GM21825 (cell line): Measurements from ENCODE around the gene SPTB.
"Not testable (repeated sequence)": the region's sequence is repeated elsewhere in the genome, so short reads cannot be mapped to it uniquely, and the experiment has no call there.

Source experiments
- ATAC-seq: cut with Tn5 transposase; IDR thresholded peaks from one replicate; pipeline ENCODE4 v1.9.1; 2021; ENCODE audit warnings: mild to moderate bottlenecking, moderate library complexity; ENCODE audit not compliant: unreplicated experiment

The SPTB gene

GRCh38 chr14:64879635-64880220 lies at the start of gene SPTB:
TSS of gene SPTB (minus strand) at chr14:64879907. CDS start at chr14:64823094, 56,813 bp downstream.
- ATAC-seq, result peak; percentile 57

- ATAC-seq, result no peak
Measured at GRCh38 chr14:64929014-64929359, 49.3 kb upstream of the SPTB start.

- peak; percentile 85 for ATAC-seq
Measured at GRCh38 chr14:64928239-64929013, 48.7 kb upstream of the SPTB start.

- ATAC-seq, result no peak
Measured at GRCh38 chr14:64927031-64927430, 47.3 kb upstream of the SPTB start.

- ATAC-seq, result no peak
Measured at GRCh38 chr14:64926398-64926995, 46.8 kb upstream of the SPTB start.

- no peak for ATAC-seq
Measured at GRCh38 chr14:64923015-64923414, 43.3 kb upstream of the SPTB start.

- no peak for ATAC-seq
Measured at GRCh38 chr14:64920465-64920864, 40.8 kb upstream of the SPTB start.

GRCh38 chr14:64919618-64920017 lies 39.9 kb upstream of the SPTB start:
- no peak for ATAC-seq

- ATAC-seq, result no peak
Measured at GRCh38 chr14:64919215-64919614, 39.5 kb upstream of the SPTB start.

GRCh38 chr14:64918216-64918615 lies 38.5 kb upstream of the SPTB start:
- ATAC-seq, result no peak

GRCh38 chr14:64915797-64916196 lies 36.1 kb upstream of the SPTB start:
- ATAC-seq, result no peak

- no peak for ATAC-seq
Measured at GRCh38 chr14:64915029-64915424, 35.3 kb upstream of the SPTB start.

GRCh38 chr14:64914237-64915028 lies 34.7 kb upstream of the SPTB start, which contains the start of gene CHURC1:
TSS of gene CHURC1 (plus strand) at chr14:64914455. CDS start at chr14:64914496, 41 bp downstream.
- peak; percentile 95 for ATAC-seq

- ATAC-seq, result not testable (repeated sequence)
Measured at GRCh38 chr14:64913477-64913876, 33.8 kb upstream of the SPTB start.

GRCh38 chr14:64912261-64912660 lies 32.6 kb upstream of the SPTB start:
- no peak for ATAC-seq

- ATAC-seq, result no peak
Measured at GRCh38 chr14:64910847-64911495, 31.3 kb upstream of the SPTB start.

GRCh38 chr14:64906022-64906421 lies 26.3 kb upstream of the SPTB start:
- no peak for ATAC-seq

- no peak for ATAC-seq
Measured at GRCh38 chr14:64899958-64900357, 20.3 kb upstream of the SPTB start.

- ATAC-seq, result no peak
Measured at GRCh38 chr14:64891839-64892375, 12.2 kb upstream of the SPTB start.

- ATAC-seq, result no peak
Measured at GRCh38 chr14:64891173-64891838, 11.6 kb upstream of the SPTB start.
